ENCODE measurements around the gene TSGA10IP.

Gene TSGA10IP

DNA sequence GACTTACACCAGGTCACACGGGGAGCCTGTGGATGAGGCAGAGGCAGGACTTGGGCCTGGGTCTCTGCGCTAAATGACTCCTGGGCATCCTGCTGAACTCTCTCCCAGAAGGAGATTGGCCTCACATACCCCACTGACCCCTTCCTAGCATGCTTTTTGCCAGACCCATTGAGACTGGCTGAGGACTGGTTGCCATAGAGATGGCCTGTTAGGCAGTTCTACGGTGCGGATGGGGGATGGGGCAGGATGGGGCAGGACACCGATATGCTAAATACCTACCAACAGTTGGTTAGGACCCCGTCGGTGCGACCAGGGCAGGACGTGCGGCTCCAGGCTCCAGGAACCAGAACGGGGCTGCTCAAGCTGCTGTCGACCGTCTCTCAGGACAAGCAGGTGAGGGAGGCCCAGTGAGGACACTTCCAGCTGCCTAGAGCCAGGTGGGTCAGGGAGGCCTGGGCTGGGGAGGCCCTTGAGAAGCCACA lies at the start of gene TSGA10IP:
Gene TSGA10IP (plus strand): TSS at position 51 of the 482 bp plus-strand sequence. CDS start 196 bp downstream, at position 247.
- TF ChIP-seq CTCF (conservative IDR thresholded peaks at IDR 0.05; ENCODE audit: low read depth, low read length), result no peak
- no peak within 1 kb of the TSS for H3K4me3 ChIP-seq (ENCODE audit: low read depth, low read length)
- DNase-seq (ENCODE audit: low read depth), result no peak

GRCh38 chr11:65895482-65895981 lies 49.7 kb upstream of the TSGA10IP start:
- H3K4me3 ChIP-seq (ENCODE audit: low read depth, low read length), result no peak overlapping the region
- no peak for TF ChIP-seq CTCF (conservative IDR thresholded peaks at IDR 0.05; ENCODE audit: low read depth, low read length)
- DNase-seq (ENCODE audit: low read depth), result no peak

DNA sequence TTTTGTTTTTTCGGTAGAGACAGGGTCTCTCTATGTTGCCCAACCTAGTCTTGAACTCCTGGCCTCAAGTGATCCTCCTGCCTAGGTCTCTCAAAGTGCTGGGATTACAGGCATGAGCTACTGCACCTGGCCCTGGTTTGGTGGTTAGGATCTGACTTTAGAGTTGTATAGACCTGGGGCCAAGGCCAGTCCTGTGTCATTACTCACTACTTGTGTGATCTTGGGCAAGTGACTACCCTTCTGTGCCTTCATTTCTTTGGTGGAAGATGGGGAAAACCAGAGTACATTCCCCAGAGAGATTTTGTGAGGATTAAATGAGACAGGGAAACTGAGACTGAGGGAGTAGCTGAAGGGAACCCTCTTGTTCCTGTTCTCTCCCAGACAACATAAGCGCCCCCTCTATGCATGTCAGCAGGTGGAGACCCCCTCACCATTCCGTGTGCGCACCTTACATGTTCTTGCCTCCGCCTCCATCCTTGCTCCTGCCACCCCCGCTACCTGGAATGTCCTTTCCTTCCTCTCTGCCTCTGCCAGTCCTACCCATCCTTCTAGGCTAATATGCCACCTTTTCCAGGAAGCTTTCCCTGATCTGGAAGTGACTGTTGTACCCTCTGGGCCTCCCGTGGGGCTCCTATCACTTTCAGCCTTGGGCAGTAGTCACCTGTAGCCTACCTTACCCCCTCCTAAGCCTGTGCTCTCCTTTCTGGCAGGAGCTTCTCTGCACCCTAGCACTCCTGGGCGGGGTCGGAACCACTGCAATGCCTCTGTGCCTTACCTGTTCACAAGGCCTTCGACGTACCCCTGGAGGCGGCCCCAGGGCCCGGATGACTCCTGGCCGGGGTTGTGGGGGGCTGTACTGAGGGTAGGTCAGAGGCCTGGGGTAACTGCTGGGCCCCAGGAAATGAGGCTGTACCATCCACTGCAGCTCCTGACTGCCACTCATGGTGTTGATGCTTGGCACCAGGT lies 49.0 kb upstream of the TSGA10IP start:
- DNase-seq (ENCODE audit: low read depth), result no peak
- H3K4me3 ChIP-seq (ENCODE audit: low read depth, low read length), result no peak overlapping the region
- TF ChIP-seq CTCF (conservative IDR thresholded peaks at IDR 0.05; ENCODE audit: low read depth, low read length), result no peak

GRCh38 chr11:65897020-65897471 lies 48.2 kb upstream of the TSGA10IP start:
- no peak for DNase-seq (ENCODE audit: low read depth)
- TF ChIP-seq CTCF (conservative IDR thresholded peaks at IDR 0.05; ENCODE audit: low read depth, low read length), result no peak
- H3K4me3 ChIP-seq (ENCODE audit: low read depth, low read length), result no peak overlapping the region

- TF ChIP-seq CTCF (conservative IDR thresholded peaks at IDR 0.05; ENCODE audit: low read depth, low read length), result no peak
- peak; percentile 34 for DNase-seq (ENCODE audit: low read depth)
- H3K4me3 ChIP-seq (ENCODE audit: low read depth, low read length), result peak overlapping the region; percentile 82
These were observed 46.5 kb upstream of the TSGA10IP start for GRCh38 chr11:65898656-65899355.

- no peak for TF ChIP-seq CTCF (conservative IDR thresholded peaks at IDR 0.05; ENCODE audit: low read depth, low read length)
- DNase-seq (ENCODE audit: low read depth), result peak; percentile 62
- peak overlapping the region; percentile 82 for H3K4me3 ChIP-seq (ENCODE audit: low read depth, low read length)
These were observed 45.7 kb upstream of the TSGA10IP start for GRCh38 chr11:65899356-65900124.

All from choroid plexus epithelial cell (primary cell).